GM19023 (cell line): ENCODE measurements around the gene PPARG.

Experiments
- ATAC-seq: cut with Tn5 transposase; IDR thresholded peaks from one replicate; pipeline ENCODE4 v1.9.1; 2021; ENCODE audit warnings: mild to moderate bottlenecking, moderate library complexity; ENCODE audit not compliant: unreplicated experiment

The PPARG gene

GRCh38 chr3:12308517-12308916, 19.6 kb downstream of the PPARG start:
- no peak for ATAC-seq

GRCh38 chr3:12309716-12310115, 20.8 kb downstream of the PPARG start:
- ATAC-seq, result no peak

GRCh38 chr3:12312010-12312409, 23.1 kb downstream of the PPARG start:
- ATAC-seq, result no peak

GRCh38 chr3:12313519-12313918, 24.6 kb downstream of the PPARG start:
- no peak for ATAC-seq

GRCh38 chr3:12316253-12316652, 27.4 kb downstream of the PPARG start:
- no peak for ATAC-seq

- ATAC-seq, result peak; percentile 70
Measured at GRCh38 chr3:12316729-12317351, 28.0 kb downstream of the PPARG start.

DNA sequence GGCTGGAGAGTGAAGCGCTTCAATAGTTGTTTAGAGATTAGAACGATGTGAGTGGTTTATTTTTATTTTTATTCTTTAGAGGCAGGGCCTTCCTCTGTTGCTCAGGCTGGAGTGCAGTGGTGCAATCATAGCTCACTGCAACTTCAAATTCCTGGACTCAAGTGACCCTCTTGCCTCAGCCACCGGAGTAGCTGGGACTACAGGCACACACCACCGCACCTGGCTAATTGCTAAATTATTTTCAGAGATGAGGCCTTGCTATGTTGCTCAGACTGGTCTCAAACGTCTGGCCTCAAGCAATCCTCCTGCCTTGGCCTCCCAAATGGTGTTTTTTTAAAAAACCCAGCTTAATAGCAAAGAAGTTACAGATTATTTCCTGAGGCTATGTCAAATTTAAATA, 29.0 kb downstream of the PPARG start:
- ATAC-seq, result no peak

DNA sequence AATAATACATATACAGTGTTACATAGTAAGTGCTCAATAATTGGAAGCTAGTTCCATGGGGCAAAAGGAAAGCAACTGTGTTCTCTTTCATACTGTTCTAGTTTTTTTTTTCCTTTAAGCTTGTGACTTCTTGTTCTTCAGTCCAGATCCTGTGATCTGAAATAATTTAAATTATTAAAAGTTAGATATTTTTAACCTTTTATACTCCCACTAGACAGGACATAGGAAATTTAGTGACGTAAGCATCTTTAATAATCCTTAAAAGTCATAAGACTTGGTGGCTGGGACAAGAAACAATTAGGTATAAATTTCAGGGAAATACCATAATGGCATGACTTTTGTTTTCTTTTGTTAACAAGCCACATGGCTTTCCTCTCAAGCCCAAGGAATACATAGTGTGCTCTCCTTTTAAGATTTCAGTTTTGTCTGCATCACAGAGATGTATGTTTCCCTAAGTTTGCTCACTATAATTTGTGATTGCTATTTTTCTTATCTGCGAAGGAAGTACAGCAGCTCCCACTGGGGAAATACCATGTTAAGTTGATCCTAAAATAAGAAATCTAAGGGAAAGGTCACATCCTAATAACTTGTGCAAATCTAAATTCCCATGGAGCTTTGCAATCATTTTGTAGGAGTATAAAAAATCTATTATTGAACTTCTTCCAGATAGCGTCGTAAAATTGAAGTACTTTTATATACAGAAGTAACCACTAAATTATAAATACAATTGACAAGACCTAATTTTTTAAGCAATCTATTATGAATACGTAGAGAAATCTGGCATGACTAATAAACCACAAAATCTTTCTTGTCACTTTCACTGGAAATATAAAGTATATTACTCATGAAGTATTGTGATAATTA, 30.1 kb downstream of the PPARG start:
- no peak for ATAC-seq

DNA sequence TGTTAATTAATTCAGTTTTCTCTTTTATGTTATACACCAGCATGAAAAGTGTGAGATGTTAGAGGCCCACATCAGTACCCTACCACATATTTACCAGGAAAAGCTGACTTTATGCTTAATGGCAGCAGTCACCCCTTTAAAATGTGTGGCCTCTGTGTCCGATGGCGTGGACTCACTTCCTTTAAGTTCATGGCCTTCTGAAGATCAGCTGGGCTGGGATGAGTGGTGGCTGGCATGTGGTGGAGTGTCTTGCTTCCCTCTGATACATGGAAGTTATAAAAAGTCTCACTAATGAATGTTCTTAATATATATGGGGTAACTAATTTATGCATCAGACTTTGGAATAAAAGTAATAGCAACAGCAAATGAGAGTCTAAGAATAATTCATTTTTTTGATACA, 32.1 kb downstream of the PPARG start:
- ATAC-seq, result no peak

DNA sequence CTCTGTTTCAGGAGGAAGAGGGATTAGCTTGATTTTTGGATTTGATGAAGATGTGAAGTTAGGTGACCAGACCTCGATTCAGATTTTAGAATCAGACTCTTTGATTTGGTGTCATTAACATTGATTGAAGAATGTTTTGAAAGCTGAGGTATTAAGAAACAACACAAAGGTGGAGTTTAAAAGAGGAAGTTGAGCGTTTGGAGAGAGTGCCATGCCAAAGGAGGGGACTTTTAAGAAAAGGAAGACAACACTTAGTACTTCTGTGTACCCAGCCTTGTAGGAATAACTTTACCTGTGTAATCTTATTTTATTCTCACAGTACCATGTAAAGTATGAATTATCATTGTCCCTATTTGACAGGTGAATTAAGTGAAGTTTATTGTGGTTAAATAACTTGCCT, 34.4 kb downstream of the PPARG start:
- no peak for ATAC-seq

DNA sequence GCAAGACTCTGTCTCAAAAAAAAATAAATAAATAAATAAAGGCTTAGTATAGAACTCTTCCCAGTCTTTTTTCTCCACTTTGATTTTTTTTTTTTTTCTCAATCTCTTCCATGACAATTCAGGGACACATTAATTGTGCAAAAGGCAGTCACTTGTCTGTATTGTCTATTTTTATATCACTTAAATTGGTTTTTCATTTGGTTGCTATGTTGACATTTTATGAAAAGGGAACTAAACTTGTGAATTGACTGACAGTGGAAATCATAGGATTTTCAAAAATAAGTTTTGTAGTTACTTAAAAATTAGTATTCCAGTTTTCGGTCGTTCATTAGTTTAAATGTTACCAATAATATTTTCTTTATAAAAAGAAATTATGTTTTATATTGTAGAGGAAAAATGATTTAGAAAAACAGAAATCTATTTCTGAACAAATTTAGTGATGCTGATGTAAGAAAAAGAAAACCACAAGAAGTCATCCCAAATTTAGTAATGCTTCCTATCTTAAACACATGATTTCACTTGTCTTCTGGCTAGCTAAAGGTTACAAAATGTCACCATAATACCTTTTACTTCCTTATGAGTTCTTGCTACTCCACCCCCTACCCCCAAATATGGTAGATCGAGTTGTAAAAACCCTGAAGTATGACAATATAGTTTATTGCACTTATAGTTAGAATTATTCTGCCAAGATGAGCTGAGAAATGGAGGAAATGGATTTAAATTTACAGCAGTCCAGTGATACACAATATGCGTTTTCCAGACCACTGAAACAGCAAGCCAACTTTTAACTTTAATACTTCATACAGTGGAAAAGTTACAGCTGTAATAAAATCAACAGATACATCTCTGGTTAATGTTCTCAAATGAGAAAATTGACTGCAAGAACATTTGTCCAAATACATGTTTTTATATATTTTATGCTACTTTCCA, 37.0 kb downstream of the PPARG start:
- no peak for ATAC-seq

DNA sequence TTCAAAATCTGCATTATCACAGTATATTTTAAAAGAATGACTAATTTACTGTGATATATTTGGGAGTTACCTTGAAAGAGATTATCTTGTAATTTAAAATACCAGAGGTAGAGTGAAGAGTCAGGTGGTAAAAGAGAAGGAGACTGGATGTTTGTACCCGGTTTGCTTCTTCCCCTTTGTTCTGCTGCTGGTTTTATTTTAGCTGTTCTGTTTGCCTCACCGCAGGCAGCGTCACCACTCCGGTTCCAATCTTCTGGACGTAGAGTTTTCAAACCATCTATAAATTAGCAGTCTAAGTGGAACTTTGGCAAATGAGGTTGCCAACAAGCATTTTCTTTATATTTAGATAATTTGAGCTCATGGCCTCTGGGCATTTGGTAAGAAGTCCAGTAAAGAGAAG, 38.2 kb downstream of the PPARG start:
- no peak for ATAC-seq

DNA sequence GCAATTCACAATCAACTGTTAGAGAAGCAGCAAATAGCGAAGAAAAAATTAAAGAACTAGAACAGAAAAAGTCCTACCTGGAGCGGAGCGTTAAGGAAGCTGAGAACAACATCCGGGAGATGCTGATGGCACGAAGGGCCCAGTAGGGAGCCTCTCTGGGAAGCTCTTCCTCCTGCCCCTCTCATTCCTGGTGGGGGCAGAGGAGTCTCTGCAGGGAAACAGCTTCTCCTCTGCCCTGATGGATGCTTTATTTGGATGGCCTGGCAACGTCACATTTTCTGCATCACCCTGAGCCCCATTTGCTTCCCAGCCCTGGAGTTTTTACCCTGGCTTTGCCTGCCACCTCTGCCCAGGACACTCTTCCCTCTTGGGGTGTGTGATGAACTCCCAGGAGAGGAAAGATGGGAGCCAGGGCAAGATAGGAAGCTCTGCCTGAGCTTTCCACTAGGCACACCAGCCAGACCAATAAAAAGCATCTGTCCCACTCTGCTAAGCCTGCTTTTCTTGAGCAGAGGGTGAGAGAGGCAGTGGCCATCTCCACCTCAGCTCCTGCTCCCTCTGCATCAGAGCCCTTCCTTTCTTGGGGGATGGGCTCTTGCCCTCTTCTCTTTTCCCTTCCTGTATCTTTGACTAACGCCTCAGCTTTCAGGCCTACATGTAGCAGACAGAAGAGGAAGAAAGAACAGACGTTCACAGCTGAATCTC, 39.4 kb downstream of the PPARG start:
- no peak for ATAC-seq

- ATAC-seq, result no peak
Measured at GRCh38 chr3:12328837-12329462, 40.1 kb downstream of the PPARG start.

DNA sequence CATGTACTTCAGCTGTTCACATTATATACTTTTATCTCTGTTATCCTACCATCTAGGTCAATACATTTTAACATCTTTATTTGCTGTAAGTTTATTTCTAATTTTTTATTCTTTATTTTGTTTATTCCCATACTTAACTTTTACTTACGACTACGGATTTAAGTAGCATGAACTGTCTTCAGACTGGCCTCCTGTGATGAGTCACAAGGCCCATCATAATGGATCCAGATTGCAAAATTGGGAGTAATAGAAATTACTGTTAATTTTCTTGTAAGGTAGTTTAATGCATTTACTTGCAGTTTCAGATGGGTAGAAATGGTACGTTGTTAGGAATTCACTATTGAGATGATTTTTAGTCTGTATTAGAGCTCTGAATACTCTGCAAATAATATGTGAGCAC, 45.9 kb downstream of the PPARG start:
- no peak for ATAC-seq

- no peak for ATAC-seq
Measured at GRCh38 chr3:12335421-12335820, 46.6 kb downstream of the PPARG start.

GRCh38 chr3:12336099-12336498, 47.2 kb downstream of the PPARG start:
- ATAC-seq, result no peak

DNA sequence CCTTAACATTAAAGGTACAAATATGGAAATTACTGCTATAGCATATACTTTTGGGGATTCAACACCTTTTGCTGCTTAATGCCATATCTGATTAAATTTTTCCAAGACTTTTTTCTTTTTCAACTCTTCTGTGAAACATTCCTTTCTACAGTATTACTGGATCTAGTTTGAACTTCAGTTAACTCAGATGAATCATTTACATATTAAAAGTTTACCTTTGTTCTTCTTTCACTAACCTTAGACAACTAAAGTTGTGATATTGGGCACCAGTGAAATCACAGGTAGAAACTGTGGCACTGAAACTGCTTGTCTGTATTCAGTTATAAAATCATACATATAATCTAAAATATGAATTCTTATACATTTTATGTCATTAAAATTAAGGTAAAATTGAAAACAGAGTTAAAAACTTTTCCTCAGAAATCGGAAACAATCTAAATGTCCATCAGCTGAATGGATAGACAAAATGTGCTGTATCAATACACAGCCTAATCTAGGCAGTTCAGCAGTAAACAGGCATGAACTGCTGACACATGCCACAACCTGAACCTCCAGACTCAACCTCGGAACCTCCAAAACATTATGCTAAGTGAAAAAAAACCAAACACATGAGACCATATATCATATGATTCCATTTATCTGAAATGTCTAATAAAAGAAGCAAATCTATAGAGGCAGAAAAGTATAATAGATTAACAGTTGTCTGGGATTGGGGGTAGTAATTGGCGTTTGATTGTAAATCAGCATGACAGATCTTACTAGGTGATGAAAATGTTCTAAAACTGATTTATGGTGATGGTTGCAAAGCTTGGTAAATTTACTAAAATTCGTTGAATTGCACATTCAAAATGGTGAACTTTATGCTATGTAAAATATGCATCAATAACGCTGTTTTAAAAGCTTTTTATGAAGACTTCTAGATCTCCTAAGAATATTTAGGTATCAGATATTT, 50.0 kb downstream of the PPARG start:
- no peak for ATAC-seq
